Astrocyte (in vitro differentiated cells and primary cell): ENCODE results near the gene METRNL.

Experiments used
- EZH2 ChIP-seq: IDR thresholded peaks from 2 replicates; pipeline ENCODE4 v1.6.1; 2012; ENCODE audit warnings: mild to moderate bottlenecking, low read length, inconsistent platforms; ENCODE audit not compliant: insufficient read depth
- TF ChIP-seq, protein P1 (sequence below): IDR thresholded peaks from 2 replicates; pipeline ENCODE4 v1.5.1; 2011; ENCODE audit warnings: low read depth, mild to moderate bottlenecking, inconsistent platforms, low read length, moderate library complexity; ENCODE audit not compliant: insufficient read depth

DNA sequence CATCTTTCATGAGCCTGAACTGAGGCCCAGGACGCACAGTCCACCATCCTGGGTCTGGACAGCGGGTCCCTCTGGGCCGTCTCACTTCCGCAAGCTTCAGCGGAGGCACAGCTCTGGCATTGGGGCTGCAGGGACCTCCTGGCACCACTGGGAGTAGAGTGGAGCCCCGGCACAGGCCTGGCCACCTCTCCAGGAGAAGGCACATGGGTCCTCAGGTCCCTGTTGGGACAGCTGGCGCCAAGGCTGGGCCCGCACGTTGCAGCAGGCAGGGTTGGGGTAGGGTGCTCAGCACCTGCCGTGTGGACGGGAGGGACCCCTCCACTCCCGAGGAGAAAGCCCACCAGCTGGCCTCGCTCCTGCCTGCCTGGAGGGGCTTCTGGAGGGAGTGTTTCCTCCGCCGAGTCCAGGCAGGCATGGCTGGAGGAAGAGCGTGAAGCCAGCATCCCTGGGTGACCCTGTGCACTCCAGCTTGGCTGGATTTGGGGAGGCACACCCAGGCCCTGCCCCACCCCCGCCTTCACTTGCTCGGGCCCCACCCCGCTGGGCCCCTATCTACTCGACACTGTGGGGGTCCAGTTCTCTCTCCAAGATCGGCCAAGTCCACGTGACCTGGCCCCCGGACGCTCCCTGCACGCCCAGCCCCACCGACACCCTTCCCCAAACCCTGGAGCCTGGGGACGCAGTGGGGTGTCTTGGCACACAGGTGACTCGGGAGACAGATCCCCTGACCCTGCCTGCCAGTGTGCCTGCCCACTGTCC lies 6.6 kb upstream of the METRNL start:
- TF ChIP-seq, protein P1, sequence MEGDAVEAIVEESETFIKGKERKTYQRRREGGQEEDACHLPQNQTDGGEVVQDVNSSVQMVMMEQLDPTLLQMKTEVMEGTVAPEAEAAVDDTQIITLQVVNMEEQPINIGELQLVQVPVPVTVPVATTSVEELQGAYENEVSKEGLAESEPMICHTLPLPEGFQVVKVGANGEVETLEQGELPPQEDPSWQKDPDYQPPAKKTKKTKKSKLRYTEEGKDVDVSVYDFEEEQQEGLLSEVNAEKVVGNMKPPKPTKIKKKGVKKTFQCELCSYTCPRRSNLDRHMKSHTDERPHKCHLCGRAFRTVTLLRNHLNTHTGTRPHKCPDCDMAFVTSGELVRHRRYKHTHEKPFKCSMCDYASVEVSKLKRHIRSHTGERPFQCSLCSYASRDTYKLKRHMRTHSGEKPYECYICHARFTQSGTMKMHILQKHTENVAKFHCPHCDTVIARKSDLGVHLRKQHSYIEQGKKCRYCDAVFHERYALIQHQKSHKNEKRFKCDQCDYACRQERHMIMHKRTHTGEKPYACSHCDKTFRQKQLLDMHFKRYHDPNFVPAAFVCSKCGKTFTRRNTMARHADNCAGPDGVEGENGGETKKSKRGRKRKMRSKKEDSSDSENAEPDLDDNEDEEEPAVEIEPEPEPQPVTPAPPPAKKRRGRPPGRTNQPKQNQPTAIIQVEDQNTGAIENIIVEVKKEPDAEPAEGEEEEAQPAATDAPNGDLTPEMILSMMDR: no peak
- TF ChIP-seq EZH2: no peak
